GM12878 (cell line): ENCODE measurements around the gene SPATA31C1. TPM values are rescaled to one million over a fixed set of nuclear protein-coding genes. Genes with fewer than 3 reads are reported as not detected.

ENCODE experiments used
- ATAC-seq: fragments of 200-7000 bp; cut with Tn5 transposase; 3 replicates; pipeline ENCODE4 v1.9.1; 2020; ENCODE audit warnings: mild to moderate bottlenecking, moderate library complexity
- BruUV-seq: library from RNA; stranded (reverse); fragments of 400-500 nt; replicated peaks from 2 replicates; lab custom pipeline; 2021; lab: Mats Ljungman, UMichigan
- CTCF ChIA-PET: fragments of 300-600 bp; sonication (Branson Sonifier 250); formaldehyde crosslinking; extraction: SDS; loops from one replicate; lab custom pipeline; 2021; ENCODE audit warnings: inconsistent platforms; lab: Yijun Ruan, JAX
- POLR2A ChIA-PET: fragments of 350-600 bp; formaldehyde crosslinking; extraction: SDS; loops from one replicate; lab custom pipeline; 2021; ENCODE audit warnings: inconsistent platforms; lab: Charles Lee
- RAD21 ChIA-PET: fragments of 300-600 bp; sonication (Branson Sonifier 250); formaldehyde crosslinking; loops from one replicate; lab custom pipeline; 2023; ENCODE audit warnings: antibody characterized with exemption; ENCODE audit not compliant: unreplicated experiment; lab: Charles Lee
- SMC1A ChIA-PET: fragments of 300-600 bp; sonication (Branson Sonifier 250); formaldehyde crosslinking; loops from one replicate; lab custom pipeline; 2023; ENCODE audit not compliant: unreplicated experiment, uncharacterized antibody; lab: Charles Lee
- DNase-seq: peaks from one replicate; pipeline ENCODE4 v3.0.0-alpha.2; 2011; ENCODE audit warnings: low read depth, low spot score
- FAIRE-seq: peaks from 3 replicates; lab custom pipeline; 2011; peaks lifted over from hg19 to GRCh38; lab: Jason Lieb, UNC
- H2AFZ ChIP-seq: 2 replicates; pipeline ENCODE4 v1.6.0; 2011; ENCODE audit warnings: low read depth, low read length, control low read depth; ENCODE audit not compliant: control insufficient read depth
- H3K27ac ChIP-seq: 2 replicates; pipeline ENCODE4 v1.5.1; 2011; ENCODE audit warnings: control low read depth; ENCODE audit not compliant: control insufficient read depth, insufficient read depth
- H3K27me3 ChIP-seq, 2 experiments: replicated peaks in 1 of 2; 2 replicates each; pipeline versions ENCODE4 v1.6.0 to v1.6.1; 2011; ENCODE audit warnings: low read length in 1 of 2; ENCODE audit not compliant: control insufficient read depth in 2 of 2, insufficient read depth in 2 of 2
- H3K36me3 ChIP-seq, 2 experiments: 2 replicates each; pipeline ENCODE4 v1.5.1; 2011; ENCODE audit warnings: low read length in 1 of 2; ENCODE audit not compliant: control insufficient read depth in 2 of 2, insufficient read depth in 2 of 2
- H3K4me1 ChIP-seq: 2 replicates; pipeline ENCODE4 v1.6.1; 2011; ENCODE audit warnings: mild to moderate bottlenecking, low read length, moderate library complexity, mixed read lengths; ENCODE audit not compliant: control insufficient read depth, insufficient read depth
- H3K4me2 ChIP-seq: 2 replicates; pipeline ENCODE4 v1.6.0; 2011; ENCODE audit warnings: control low read depth; ENCODE audit not compliant: control insufficient read depth, insufficient read depth
- H3K4me3 ChIP-seq: fragments of 200-600 bp; sonication (generic); 2 replicates; pipeline ENCODE4 v1.5.1; 2016
- H3K79me2 ChIP-seq: 2 replicates; pipeline ENCODE4 v1.6.0; 2011; ENCODE audit warnings: low read length; ENCODE audit not compliant: control insufficient read depth, insufficient read depth
- H3K9ac ChIP-seq: 2 replicates; pipeline ENCODE4 v1.8.0; 2011; ENCODE audit warnings: low read length, control low read depth, mixed read lengths; ENCODE audit not compliant: control insufficient read depth, insufficient read depth
- H3K9me3 ChIP-seq: replicated peaks from 3 replicates; pipeline ENCODE4 v1.5.1; 2011; ENCODE audit warnings: mild to moderate bottlenecking, low read length; ENCODE audit not compliant: control insufficient read depth, insufficient read depth
- H4K20me1 ChIP-seq: 2 replicates; pipeline ENCODE4 v1.6.0; 2011; ENCODE audit not compliant: control insufficient read depth, insufficient read depth
- ATF3 ChIP-seq: IDR thresholded peaks from 2 replicates; pipeline ENCODE4 v1.6.1; 2011; ENCODE audit warnings: low read depth, mild to moderate bottlenecking, low read length, moderate library complexity, borderline replicate concordance; ENCODE audit errors: extremely low read depth
- BCL3 ChIP-seq: IDR thresholded peaks from 2 replicates; pipeline ENCODE4 v1.6.1; 2011; ENCODE audit warnings: borderline replicate concordance, low read depth, mild to moderate bottlenecking, moderate library complexity, low read length; ENCODE audit not compliant: insufficient read depth, poor library complexity, severe bottlenecking
- CREB1 ChIP-seq: IDR thresholded peaks from 2 replicates; pipeline ENCODE4 v1.6.1; 2012; ENCODE audit warnings: low read depth, mild to moderate bottlenecking, inconsistent platforms
- IRF5 ChIP-seq: fragments of 450-650 bp; IDR thresholded peaks from 2 replicates; pipeline ENCODE4 v1.6.1; 2017; ENCODE audit warnings: borderline replicate concordance
- LARP7 ChIP-seq: fragments of 450-650 bp; IDR thresholded peaks from 2 replicates; pipeline ENCODE4 v1.6.1; 2017; ENCODE audit warnings: mild to moderate bottlenecking
- ZBTB40 ChIP-seq: fragments of 450-650 bp; IDR thresholded peaks from 2 replicates; pipeline ENCODE4 v1.6.1; 2016; ENCODE audit warnings: mild to moderate bottlenecking, moderate library complexity, borderline replicate concordance
- WGBS: methylation state at CpG from one replicate; pipeline ENCODE4 v1.1.6; 2016; ENCODE audit warnings: low lambda C conversion rate; ENCODE audit not compliant: insufficient replicate concordance, insufficient coverage; ENCODE audit errors: missing lambda C conversion rate; 5-methylcytosine and 5-hydroxymethylcytosine counted together
- in situ Hi-C: fragments of 300-500 bp; cut with MboI; formaldehyde crosslinking; loops from 9 replicates; pipeline ENCODE4 v1.14.3; 2018; ENCODE audit warnings: mixed read lengths
- intact Hi-C: fragments of 100-400 bp; cut with micrococcal nuclease; formaldehyde crosslinking; loops from one replicate; pipeline ENCODE4 v1.14.2; 2022; ENCODE audit not compliant: unreplicated experiment
- polyA plus RNA-seq, 11 experiments: library from polyadenylated mRNA; depleted of rRNA in 4 of 11; unstranded in 6 of 11; stranded (reverse) in 5 of 11; fragments of >200 nt; fragmentation: Nextera tagmentation in 4 of 11; fragmentation: Illumina TruSeq in 1 of 11; extraction: Ambion mirVana in 4 of 11; extraction: Trizol in 1 of 11; gene quantifications; 1 replicate in 1 of 11; 2 replicates in 10 of 11; pipeline versions ENCODE4 v1.2.1 to v1.2.3, GENCODE V29; 2011 to 2016; ENCODE audit warnings: inconsistent platforms in 2 of 11, missing spikeins in 2 of 11, low read depth in 1 of 11
- total RNA-seq, 4 experiments: library from RNA; depleted of rRNA in 3 of 4; stranded (reverse); fragments of >200 nt in 3 of 4; fragmentation: Illumina TruSeq in 1 of 4; extraction: Trizol in 1 of 4; gene quantifications; 2 replicates each; pipeline versions ENCODE4 v1.2.1 to v1.2.3, GENCODE V29; 2013 to 2021
- TF ChIP-seq, protein P1 (sequence below): fragments of 450-650 bp; formaldehyde crosslinking; IDR thresholded peaks from 2 replicates; pipeline ENCODE4 v1.4.0; 2022; ENCODE audit warnings: mild to moderate bottlenecking, moderate library complexity
- TF ChIP-seq, protein P2 (sequence below): fragments of 450-650 bp; IDR thresholded peaks from 2 replicates; pipeline ENCODE4 v1.6.1; 2017; ENCODE audit warnings: mild to moderate bottlenecking, moderate library complexity

The SPATA31C1 gene
- total and polyA plus RNA-seq, 10 of the 15 experiments (the other 5 are each of a cell fraction or from before 2014, with no cell fraction given) = not detected

DNA sequence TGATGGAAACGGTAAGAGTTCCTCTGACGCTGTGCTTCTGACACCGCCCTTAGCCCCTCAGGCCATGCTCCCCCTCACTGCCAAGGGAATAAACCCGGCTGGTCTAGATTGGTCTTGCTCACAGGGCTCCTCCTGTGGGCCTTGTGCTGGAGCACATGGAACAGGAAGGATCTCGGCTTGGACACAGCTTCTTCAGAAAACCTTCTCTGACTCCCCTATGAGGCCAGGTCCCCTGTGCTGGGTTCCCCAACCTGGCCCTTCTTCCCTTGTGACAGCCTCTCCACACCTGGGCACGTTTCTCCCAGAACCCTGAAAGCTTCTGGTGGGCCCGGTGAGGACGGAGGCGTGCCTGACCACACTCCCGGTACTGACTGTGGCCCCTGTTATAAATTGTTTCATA lies 26.9 kb upstream of the SPATA31C1 start:
- Histone ChIP-seq H3K27ac (no peak overlapping the region), H3K4me3 (no peak overlapping the region), H2AFZ (no peak overlapping the region), H3K27me3 (no peaks in the 10 kb centered on the region), H3K4me2 (no peak overlapping the region), H3K79me2 (no peaks in the 10 kb centered on the region), H3K4me1 (no peaks in the 10 kb centered on the region), H3K36me3 (no peaks in the 10 kb centered on the region), H4K20me1 (no peaks in the 10 kb centered on the region), H3K9ac (no peak overlapping the region), H3K9me3 (no peaks in the 10 kb centered on the region)
- SMC1A ChIA-PET = no interaction called here
- 36% methylated on average over 10 of the region's 10 CpGs for WGBS
- intact Hi-C loops = no loop called here
- CTCF ChIA-PET = no interaction called here
- no TSS peak for BruUV-seq
- FAIRE-seq (no peak), ATAC-seq (no peak), DNase-seq (no peak)
- POLR2A ChIA-PET = no interaction called here
- in situ Hi-C loops = no loop called here
- RAD21 ChIA-PET = no interaction called here
- TF ChIP-seq ATF3 (no peak), IRF5 (no peak), LARP7 (no peak), ZBTB40 (no peak), CREB1 (no peak), BCL3 (no peak)
- TF ChIP-seq, protein P1, sequence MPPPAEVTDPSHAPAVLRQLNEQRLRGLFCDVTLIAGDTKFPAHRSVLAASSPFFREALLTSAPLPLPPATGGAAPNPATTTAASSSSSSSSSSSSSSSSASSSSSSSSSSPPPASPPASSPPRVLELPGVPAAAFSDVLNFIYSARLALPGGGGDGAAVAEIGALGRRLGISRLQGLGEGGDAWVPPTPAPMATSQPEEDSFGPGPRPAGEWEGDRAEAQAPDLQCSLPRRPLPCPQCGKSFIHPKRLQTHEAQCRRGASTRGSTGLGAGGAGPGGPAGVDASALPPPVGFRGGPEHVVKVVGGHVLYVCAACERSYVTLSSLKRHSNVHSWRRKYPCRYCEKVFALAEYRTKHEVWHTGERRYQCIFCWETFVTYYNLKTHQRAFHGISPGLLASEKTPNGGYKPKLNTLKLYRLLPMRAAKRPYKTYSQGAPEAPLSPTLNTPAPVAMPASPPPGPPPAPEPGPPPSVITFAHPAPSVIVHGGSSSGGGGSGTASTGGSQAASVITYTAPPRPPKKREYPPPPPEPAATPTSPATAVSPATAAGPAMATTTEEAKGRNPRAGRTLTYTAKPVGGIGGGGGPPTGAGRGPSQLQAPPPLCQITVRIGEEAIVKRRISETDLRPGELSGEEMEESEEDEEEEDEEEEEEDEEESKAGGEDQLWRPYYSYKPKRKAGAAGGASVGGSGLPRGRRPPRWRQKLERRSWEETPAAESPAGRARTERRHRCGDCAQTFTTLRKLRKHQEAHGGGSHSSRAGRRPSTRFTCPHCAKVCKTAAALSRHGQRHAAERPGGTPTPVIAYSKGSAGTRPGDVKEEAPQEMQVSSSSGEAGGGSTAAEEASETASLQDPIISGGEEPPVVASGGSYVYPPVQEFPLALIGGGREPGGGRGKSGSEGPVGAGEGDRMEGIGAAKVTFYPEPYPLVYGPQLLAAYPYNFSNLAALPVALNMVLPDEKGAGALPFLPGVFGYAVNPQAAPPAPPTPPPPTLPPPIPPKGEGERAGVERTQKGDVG (CRISPR knock-in tag) = no peak
- TF ChIP-seq, protein P2, sequence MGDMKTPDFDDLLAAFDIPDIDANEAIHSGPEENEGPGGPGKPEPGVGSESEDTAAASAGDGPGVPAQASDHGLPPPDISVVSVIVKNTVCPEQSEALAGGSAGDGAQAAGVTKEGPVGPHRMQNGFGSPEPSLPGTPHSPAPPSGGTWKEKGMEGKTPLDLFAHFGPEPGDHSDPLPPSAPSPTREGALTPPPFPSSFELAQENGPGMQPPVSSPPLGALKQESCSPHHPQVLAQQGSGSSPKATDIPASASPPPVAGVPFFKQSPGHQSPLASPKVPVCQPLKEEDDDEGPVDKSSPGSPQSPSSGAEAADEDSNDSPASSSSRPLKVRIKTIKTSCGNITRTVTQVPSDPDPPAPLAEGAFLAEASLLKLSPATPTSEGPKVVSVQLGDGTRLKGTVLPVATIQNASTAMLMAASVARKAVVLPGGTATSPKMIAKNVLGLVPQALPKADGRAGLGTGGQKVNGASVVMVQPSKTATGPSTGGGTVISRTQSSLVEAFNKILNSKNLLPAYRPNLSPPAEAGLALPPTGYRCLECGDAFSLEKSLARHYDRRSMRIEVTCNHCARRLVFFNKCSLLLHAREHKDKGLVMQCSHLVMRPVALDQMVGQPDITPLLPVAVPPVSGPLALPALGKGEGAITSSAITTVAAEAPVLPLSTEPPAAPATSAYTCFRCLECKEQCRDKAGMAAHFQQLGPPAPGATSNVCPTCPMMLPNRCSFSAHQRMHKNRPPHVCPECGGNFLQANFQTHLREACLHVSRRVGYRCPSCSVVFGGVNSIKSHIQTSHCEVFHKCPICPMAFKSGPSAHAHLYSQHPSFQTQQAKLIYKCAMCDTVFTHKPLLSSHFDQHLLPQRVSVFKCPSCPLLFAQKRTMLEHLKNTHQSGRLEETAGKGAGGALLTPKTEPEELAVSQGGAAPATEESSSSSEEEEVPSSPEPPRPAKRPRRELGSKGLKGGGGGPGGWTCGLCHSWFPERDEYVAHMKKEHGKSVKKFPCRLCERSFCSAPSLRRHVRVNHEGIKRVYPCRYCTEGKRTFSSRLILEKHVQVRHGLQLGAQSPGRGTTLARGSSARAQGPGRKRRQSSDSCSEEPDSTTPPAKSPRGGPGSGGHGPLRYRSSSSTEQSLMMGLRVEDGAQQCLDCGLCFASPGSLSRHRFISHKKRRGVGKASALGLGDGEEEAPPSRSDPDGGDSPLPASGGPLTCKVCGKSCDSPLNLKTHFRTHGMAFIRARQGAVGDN = no peak
